Stimulated activated CD4-positive, alpha-beta T cell treated with anti-CD3 and anti-CD28 coated beads, Interleukin-12 subunit alpha, Interleukin-12 subunit beta, amount 100 ng/mL, for 4 hours (primary cell): ENCODE results near the gene CREG2.

Source experiments
- DNase-seq: peaks from one replicate; pipeline ENCODE4 v3.0.0-alpha.2; 2020

The CREG2 gene

GRCh38 chr2:101305492-101306078 is 81.7 kb downstream of the CREG2 start:
- no peak for DNase-seq

- no peak for DNase-seq
Observed at GRCh38 chr2:101305035-101305434, 82.3 kb downstream of the CREG2 start.

DNA sequence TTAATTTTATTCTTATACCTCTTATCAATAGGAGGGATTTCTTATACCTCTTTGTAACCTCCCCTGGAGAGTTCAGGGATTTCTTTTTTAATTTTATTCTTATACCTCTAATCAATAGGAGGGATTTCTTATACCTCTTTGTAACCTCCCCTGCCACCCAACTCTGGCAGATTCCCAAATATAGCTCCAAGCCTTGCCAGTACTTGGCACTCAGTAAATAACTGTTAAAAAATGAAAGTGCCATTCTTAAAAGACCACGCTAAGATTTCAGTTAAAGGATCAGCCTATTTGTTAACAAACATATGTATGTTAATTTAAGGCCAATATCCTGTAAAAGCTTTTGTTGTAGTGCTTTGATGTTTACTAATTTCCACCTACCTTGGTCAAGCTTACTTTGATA is 83.6 kb downstream of the CREG2 start:
- DNase-seq, result no peak

GRCh38 chr2:101302016-101302415 is 85.3 kb downstream of the CREG2 start:
- no peak for DNase-seq

- DNase-seq, result no peak
Observed at GRCh38 chr2:101300836-101301235, 86.5 kb downstream of the CREG2 start.

DNA sequence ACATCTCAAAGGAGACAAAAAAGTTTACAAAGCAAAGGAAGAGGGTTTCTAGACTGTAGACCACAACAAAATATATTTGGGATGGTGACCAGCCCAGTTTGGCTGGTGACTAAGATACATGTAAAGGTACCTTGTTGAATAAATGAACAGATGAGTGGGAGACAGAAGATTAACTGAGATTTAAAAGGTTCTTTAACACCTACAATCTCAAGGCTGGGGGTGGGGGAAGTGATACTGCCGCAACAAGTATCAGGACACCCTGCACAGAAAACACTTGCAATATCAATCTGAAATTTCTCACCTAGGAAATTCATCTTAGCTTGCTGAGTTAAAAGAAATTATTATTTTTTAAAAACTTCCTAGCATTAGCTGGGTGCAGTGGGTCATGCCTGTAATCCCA is 87.1 kb downstream of the CREG2 start:
- DNase-seq, result no peak

DNA sequence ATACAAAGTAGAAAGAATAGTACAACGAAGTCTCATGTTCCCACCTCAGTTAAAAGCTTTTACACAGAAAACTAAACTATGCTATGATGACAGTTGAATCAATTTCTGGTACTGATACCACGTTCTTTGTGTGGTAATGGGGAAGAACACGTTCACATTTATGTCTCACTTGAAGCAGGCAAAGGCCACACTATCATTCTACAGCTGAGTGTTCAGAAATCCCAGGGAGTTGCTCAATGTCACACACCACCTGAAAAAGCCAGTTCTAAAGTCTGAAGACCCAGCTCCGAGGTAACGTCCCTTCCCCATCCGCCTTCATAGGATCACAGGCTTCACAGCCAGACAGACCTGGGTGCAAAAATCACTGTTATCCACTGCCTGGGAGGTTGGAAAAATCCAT is 87.7 kb downstream of the CREG2 start:
- no peak for DNase-seq

- no peak for DNase-seq
Observed at GRCh38 chr2:101297383-101297782, 89.9 kb downstream of the CREG2 start.

- DNase-seq, result no peak
Observed at GRCh38 chr2:101296371-101296770, 90.9 kb downstream of the CREG2 start.

GRCh38 chr2:101295895-101296294 is 91.4 kb downstream of the CREG2 start:
- no peak for DNase-seq
